Right atrium auricular region (tissue), 2 donors: Measurements from ENCODE around the gene SLC22A4. TPM values are rescaled to one million over a fixed set of nuclear protein-coding genes. Genes with fewer than 3 reads are reported as not detected.

Source experiments
- DNase-seq: peaks from one replicate; pipeline ENCODE4 v3.0.0-alpha.2; 2019; ENCODE audit warnings: low spot score
- H3K27ac ChIP-seq, 2 donors: fragments of 200-600 bp; sonication (generic); 1 replicate in 1 of 2; 2 replicates in 1 of 2; pipeline ENCODE4 v1.5.1; 2016 to 2019
- H3K27me3 ChIP-seq, 2 donors: fragments of 200-600 bp; sonication (generic); one replicate each; pipeline versions ENCODE4 v1.5.1 to v1.6.0; 2017 to 2019
- H3K36me3 ChIP-seq: fragments of 200-600 bp; sonication (generic); one replicate; pipeline ENCODE4 v1.5.1; 2016
- H3K4me1 ChIP-seq, 2 donors: fragments of 200-600 bp; sonication (generic); one replicate each; pipeline versions ENCODE4 v1.5.1 to v1.6.0; 2017 to 2019
- H3K4me3 ChIP-seq, 2 donors: fragments of 200-600 bp; sonication (generic); 1 replicate in 1 of 2; 2 replicates in 1 of 2; pipeline ENCODE4 v1.5.1; 2017 to 2019; ENCODE audit warnings: mild to moderate bottlenecking in 1 of 2, moderate library complexity in 1 of 2
- H3K9me3 ChIP-seq, 2 donors: fragments of 200-600 bp; sonication (generic); one replicate each; pipeline ENCODE4 v1.5.1; 2019
- CTCF ChIP-seq, 2 donors: fragments of 200-600 bp; sonication (generic); IDR thresholded peaks; one replicate each; pipeline ENCODE4 v1.5.1; 2019; ENCODE audit warnings: antibody characterized with exemption in 2 of 2
- total RNA-seq, 2 donors: library from RNA; depleted of rRNA; stranded (reverse); fragments of >200 nt; gene quantifications; one replicate each; pipeline ENCODE4 v1.1.0, GENCODE V29; 2016

The SLC22A4 gene
- total RNA-seq, 2 donors from 2014 or later = 1.5 to 2.8 TPM

- Histone ChIP-seq H3K9me3 (no peaks in the 10 kb centered on the region), H3K27ac (no peak overlapping the region), H3K4me3 (no peak overlapping the region), H3K4me1 (peaks cover 0 to 7% of the 10 kb centered on the region in 2 donors), H3K27me3 (no peaks in the 10 kb centered on the region), H3K36me3 (peaks cover 15% of the 10 kb centered on the region)
- TF ChIP-seq CTCF (IDR thresholded peaks at IDR 0.05) = no peak
- peak; percentile 57 for DNase-seq
Observed at GRCh38 chr5:132271251-132272246, 22.6 kb upstream of the SLC22A4 start.

- no peak for DNase-seq
- H3K4me1 ChIP-seq = peaks cover 0 to 7% of the 10 kb centered on the region in 2 donors
- no peak overlapping the region for H3K4me3 ChIP-seq
- H3K27me3 ChIP-seq = no peaks in the 10 kb centered on the region
- H3K36me3 ChIP-seq = peaks cover 8% of the 10 kb centered on the region
- TF ChIP-seq CTCF (IDR thresholded peaks at IDR 0.05) = peak; percentile 74 to 89
- H3K9me3 ChIP-seq = no peaks in the 10 kb centered on the region
- no peak overlapping the region for H3K27ac ChIP-seq
Observed at GRCh38 chr5:132272311-132273210, 21.6 kb upstream of the SLC22A4 start.

DNA sequence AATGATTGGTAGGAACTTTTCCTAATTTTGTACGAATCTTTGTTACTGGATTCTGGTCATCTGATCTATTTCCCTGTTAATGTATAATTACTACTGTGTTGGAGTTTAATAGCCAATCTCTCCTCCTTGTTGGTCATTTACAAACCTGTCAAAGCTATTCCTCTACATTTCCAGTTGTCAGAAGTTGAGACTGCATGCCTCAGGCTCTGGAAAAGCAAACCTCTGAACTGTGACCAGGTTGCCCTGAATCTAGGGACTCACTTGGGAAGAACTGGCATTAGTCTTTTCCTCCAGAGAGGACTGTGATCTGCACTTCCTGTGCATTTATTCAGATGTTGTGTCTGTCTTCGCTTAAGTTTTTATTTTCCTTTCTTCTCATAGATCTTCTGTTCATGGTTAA is 20.6 kb upstream of the SLC22A4 start:
- Histone ChIP-seq H3K36me3 (peaks cover 8% of the 10 kb centered on the region), H3K4me3 (no peak overlapping the region), H3K27ac (no peak overlapping the region), H3K9me3 (no peaks in the 10 kb centered on the region), H3K27me3 (no peaks in the 10 kb centered on the region), H3K4me1 (no peaks in the 10 kb centered on the region)
- no peak for TF ChIP-seq CTCF (IDR thresholded peaks at IDR 0.05)
- DNase-seq = no peak

GRCh38 chr5:132274050-132274792 is 20.0 kb upstream of the SLC22A4 start:
- Histone ChIP-seq H3K27ac (no peak overlapping the region), H3K36me3 (peaks cover 8% of the 10 kb centered on the region), H3K27me3 (no peaks in the 10 kb centered on the region), H3K4me3 (no peak overlapping the region), H3K4me1 (no peaks in the 10 kb centered on the region), H3K9me3 (no peaks in the 10 kb centered on the region)
- TF ChIP-seq CTCF (IDR thresholded peaks at IDR 0.05) = no peak
- DNase-seq = no peak
